ENCODE measurements around the gene NUTM2D. TPM values are rescaled to one million over a fixed set of nuclear protein-coding genes. Genes with fewer than 3 reads are reported as not detected.
"Not testable (repeated sequence)": the region's sequence is repeated elsewhere in the genome, so short reads cannot be mapped to it uniquely, and the experiment has no call there.

NUTM2D gene
- total RNA-seq, 1 experiment from 2014 or later: 1.6 TPM

DNA sequence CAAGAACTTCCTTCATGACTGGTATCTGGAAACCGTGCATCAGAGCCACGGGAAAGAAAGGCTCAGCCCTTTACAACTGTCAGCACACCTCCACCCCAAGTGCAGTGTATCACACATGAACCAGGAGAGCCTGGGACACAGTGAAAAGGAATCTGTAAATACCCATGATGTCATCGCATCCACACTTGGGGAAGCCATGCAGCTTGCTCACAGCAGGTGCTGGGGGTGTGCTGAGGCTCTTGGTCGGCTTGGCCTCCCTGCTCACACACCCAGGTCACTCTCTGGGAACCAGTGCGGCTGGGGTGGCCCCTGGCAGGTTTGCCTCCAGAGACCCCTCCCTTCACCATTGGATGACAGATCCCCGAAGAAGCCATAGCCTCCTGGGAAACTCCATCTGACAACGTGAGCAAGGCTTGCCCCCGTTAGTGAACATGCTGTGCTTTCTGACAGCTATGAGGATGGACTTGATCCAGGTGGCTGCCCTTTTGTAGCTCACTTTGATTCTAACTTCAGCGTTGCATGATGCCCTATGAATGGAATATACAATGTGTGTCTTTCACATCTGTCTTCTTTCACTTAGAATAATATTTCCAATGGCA is 12.1 kb downstream of the NUTM2D start:
- not testable (repeated sequence) for DNase-seq (ENCODE audit: low read depth)

- DNase-seq (ENCODE audit: low read depth): not testable (repeated sequence)
Observed at GRCh38 chr10:87374091-87374490, 16.5 kb downstream of the NUTM2D start.

GRCh38 chr10:87379115-87379514 is 21.6 kb downstream of the NUTM2D start:
- DNase-seq (ENCODE audit: low read depth): not testable (repeated sequence)

GRCh38 chr10:87383149-87383857 is 25.8 kb downstream of the NUTM2D start:
- DNase-seq (ENCODE audit: low read depth): peak; percentile 78

DNA sequence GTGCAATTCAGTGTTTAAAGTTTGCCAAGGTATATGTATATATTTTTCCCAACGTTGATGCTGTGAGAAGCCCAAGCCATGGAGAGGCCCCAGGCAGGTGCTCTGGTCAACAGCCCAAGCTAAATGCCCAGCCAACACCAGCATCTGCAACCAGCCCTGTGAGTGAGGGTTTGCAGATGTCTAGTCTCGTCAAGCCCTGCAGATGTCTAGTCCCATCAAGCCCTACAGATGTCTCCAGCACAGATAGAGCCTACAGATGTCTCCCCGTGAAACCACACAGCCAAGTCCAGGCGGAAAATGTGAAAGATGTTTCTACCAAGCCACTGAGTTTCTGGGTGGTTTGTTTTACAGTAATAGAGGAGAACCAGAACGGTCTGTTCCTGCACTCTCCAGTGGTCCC is 26.7 kb downstream of the NUTM2D start:
- DNase-seq (ENCODE audit: low read depth): not testable (repeated sequence)

DNA sequence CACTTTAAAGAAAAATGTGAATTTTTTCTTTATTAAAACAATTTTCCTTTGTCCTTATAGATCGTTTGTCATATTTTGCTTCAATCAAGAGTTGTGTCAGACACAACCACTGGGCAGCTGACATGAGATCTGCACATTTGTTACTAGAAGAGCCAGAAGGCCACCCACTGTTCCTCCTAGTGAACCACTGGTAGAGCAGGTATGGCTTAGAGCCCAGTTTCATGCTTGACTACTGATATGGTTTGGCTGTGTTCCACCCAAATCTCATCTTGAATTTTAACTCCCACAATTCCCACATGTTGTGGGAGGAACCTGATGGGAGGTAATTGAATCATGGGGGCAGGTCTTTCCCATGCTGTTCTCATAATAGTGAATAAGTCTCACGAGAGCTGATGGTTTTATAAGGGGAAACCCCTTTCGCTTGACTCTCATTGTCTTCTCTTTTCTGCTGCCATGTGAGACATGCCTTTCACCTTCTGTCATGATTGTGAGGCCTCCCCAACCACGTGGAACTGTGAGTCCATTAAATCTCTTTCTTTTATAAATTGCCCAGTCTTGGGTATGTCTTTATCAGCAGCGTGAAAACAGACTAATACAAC is 28.3 kb downstream of the NUTM2D start:
- not testable (repeated sequence) for DNase-seq (ENCODE audit: low read depth)

- DNase-seq (ENCODE audit: low read depth): not testable (repeated sequence)
Observed at GRCh38 chr10:87391360-87391759, 33.8 kb downstream of the NUTM2D start.

GRCh38 chr10:87396206-87396605 is 38.7 kb downstream of the NUTM2D start:
- not testable (repeated sequence) for DNase-seq (ENCODE audit: low read depth)

DNA sequence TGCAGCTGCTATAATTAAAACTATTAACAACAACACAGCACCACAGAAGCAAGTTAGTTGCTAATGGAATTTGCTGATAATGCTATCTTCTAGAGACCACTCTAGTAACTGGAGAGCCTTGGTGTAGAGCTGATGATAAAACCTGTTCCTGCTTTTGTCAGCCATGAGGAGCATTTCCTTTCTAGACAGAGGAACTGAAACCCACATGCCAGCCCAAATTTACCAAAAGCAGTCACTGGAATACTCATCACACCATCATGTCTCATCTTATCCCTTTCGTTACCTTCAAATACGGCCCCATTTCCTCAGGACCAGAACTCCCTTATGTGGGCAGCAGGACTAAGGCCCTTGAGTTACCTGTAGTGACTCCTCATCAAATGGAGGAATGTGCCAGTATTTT is 40.9 kb downstream of the NUTM2D start:
- not testable (repeated sequence) for DNase-seq (ENCODE audit: low read depth)

GRCh38 chr10:87407516-87408467 is 50.2 kb downstream of the NUTM2D start:
- not testable (repeated sequence) for DNase-seq (ENCODE audit: low read depth)

GRCh38 chr10:87413921-87414320 is 56.4 kb downstream of the NUTM2D start:
- DNase-seq (ENCODE audit: low read depth): not testable (repeated sequence)

Small RNA genes within 50 kb of the gene (small RNA-seq; reads per million reads assigned to genes)
- not detected for gene AL355334.1

Other genes with a start within 250 kb of the NUTM2D start
- 0.10 and 0.82 TPM in 2 replicates for gene NUTM2A, start 132.3 kb upstream of the NUTM2D start, total RNA-seq (2014; rRNA removed; shearing (Covaris generic))
- 26.5 and 27.3 TPM in 2 replicates for gene MINPP1, start 147.1 kb downstream of the NUTM2D start, total RNA-seq (2014; rRNA removed; shearing (Covaris generic))